GM18868 (cell line): ENCODE measurements around the gene KCTD19.

Source experiments
- ATAC-seq: cut with Tn5 transposase; IDR thresholded peaks from one replicate; pipeline ENCODE4 v1.9.1; 2021; ENCODE audit warnings: mild to moderate bottlenecking, moderate library complexity; ENCODE audit not compliant: unreplicated experiment

Gene KCTD19

DNA sequence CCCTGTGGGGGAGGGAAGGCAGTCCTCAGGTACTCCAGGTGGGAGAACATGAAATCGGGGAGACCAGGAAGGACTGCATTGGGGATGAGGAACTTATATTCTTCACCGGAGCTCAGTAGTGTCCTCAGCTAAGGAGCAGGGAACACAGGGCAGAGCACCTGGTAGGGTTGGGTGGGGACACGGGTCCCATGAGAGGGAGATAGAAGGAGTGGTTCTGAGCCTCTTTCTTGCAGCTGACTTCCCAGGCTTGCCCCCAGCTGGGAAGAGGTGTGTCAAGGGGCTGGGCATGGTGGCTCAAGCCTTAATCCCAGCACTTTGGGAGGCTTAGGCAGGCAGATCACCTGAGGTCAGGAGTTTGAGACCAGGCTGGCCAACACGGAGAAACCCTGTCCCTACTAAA, 81.4 kb downstream of the KCTD19 start:
- no peak for ATAC-seq

GRCh38 chr16:67244387-67245185, 82.0 kb downstream of the KCTD19 start:
- ATAC-seq = peak; percentile 63

DNA sequence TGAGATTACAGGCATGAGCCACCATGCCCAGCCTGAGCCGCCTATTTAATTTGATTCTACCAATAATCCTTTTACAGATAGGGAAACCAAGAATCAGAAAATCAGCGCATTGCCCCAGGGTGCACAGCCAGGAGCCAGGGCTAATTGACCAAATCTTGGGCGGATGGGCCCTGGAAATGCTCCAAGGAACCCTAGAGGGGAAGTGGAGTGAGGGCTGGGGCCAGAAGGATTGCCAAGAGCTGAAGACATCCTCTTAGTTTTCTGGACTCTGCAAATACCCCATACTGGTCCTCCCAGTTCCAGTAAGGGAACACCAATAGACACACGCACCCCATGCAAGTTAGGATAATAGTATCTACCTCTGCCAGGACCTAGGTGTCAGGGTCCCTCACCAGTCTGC, 83.1 kb downstream of the KCTD19 start:
- no peak for ATAC-seq

- no peak for ATAC-seq
These were observed 84.3 kb downstream of the KCTD19 start for GRCh38 chr16:67242138-67242730.

- ATAC-seq = no peak
These were observed 85.3 kb downstream of the KCTD19 start for GRCh38 chr16:67241008-67241900.

GRCh38 chr16:67240506-67240905, 86.0 kb downstream of the KCTD19 start:
- no peak for ATAC-seq
